HepG2 (cell line): Measurements from ENCODE around the gene INAFM1. TPM values are rescaled to one million over a fixed set of nuclear protein-coding genes. Genes with fewer than 3 reads are reported as not detected.

Experiments
- ATAC-seq: fragments of 200-7000 bp; cut with Tn5 transposase; 3 replicates; pipeline ENCODE4 v1.9.1; 2020; ENCODE audit warnings: mild to moderate bottlenecking, moderate library complexity
- BruUV-seq: library from RNA; stranded (reverse); fragments of 400-500 nt; replicated peaks from 2 replicates; lab custom pipeline; 2021; lab: Mats Ljungman, UMichigan
- CTCF ChIA-PET: fragments of 300-600 bp; formaldehyde crosslinking; extraction: SDS; loops from one replicate; lab custom pipeline; 2021; ENCODE audit warnings: low total read pairs, inconsistent platforms, low intra/inter-chr PET ratio; lab: Yijun Ruan, JAX
- POLR2A ChIA-PET: fragments of 350-600 bp; sonication (Branson Sonifier 250); formaldehyde crosslinking; loops from one replicate; lab custom pipeline; 2020; ENCODE audit warnings: antibody characterized with exemption, inconsistent platforms; lab: Yijun Ruan, JAX
- DNase-seq: peaks from one replicate; pipeline ENCODE4 v3.0.0-alpha.2; 2015; ENCODE audit warnings: low spot score
- FAIRE-seq: peaks from 3 replicates; lab custom pipeline; 2011; peaks lifted over from hg19 to GRCh38; lab: Jason Lieb, UNC
- H2AFZ ChIP-seq: one replicate; pipeline ENCODE4 v1.6.1; 2011; ENCODE audit warnings: low read length, inconsistent platforms
- H3K27ac ChIP-seq: fragments of 300-600 bp; 3 replicates; pipeline ENCODE4 v1.8.0; 2011; ENCODE audit warnings: mixed run types, mild to moderate bottlenecking, mixed read lengths, low read length, inconsistent platforms; ENCODE audit not compliant: insufficient read depth; ENCODE audit errors: extremely low read length
- H3K27me3 ChIP-seq, 2 experiments: fragments of 200-600 bp in 1 of 2; 2 replicates in 1 of 2; 3 replicates in 1 of 2; pipeline versions ENCODE4 v1.6.0 to v1.8.0; 2011; ENCODE audit warnings: low read length in 2 of 2, mild to moderate bottlenecking in 2 of 2, moderate library complexity in 2 of 2, inconsistent platforms in 1 of 2; ENCODE audit not compliant: insufficient read depth in 2 of 2, control insufficient read depth in 1 of 2
- H3K36me3 ChIP-seq, 2 experiments: fragments of 200-600 bp in 1 of 2; replicated peaks in 1 of 2; 2 replicates in 1 of 2; 3 replicates in 1 of 2; pipeline versions ENCODE4 v1.5.1 to v1.8.0; 2011; ENCODE audit warnings: low read length in 2 of 2, inconsistent platforms in 1 of 2; ENCODE audit not compliant: insufficient read depth in 2 of 2, control insufficient read depth in 1 of 2
- H3K4me1 ChIP-seq: 2 replicates; pipeline ENCODE4 v1.5.1; 2012; ENCODE audit warnings: low read length, inconsistent platforms; ENCODE audit not compliant: insufficient read depth
- H3K4me2 ChIP-seq: 2 replicates; pipeline ENCODE4 v1.6.0; 2011; ENCODE audit warnings: low read depth, low read length, inconsistent platforms
- H3K4me3 ChIP-seq, 3 experiments: fragments of 200-600 bp in 1 of 3; sonication (generic), shearing (Covaris generic) in 1 of 3; replicated peaks in 1 of 3; 2 replicates each; pipeline ENCODE4 v1.5.1; 2011 to 2016; ENCODE audit warnings: low read length in 3 of 3, inconsistent platforms in 2 of 3, low read depth in 2 of 3, mild to moderate bottlenecking in 2 of 3, control low read depth in 1 of 3, mixed read lengths in 1 of 3; ENCODE audit not compliant: insufficient read depth in 1 of 3
- H3K79me2 ChIP-seq: one replicate; pipeline ENCODE4 v1.6.1; 2011; ENCODE audit warnings: low read length, inconsistent platforms; ENCODE audit not compliant: insufficient read depth
- H3K9ac ChIP-seq: 2 replicates; pipeline ENCODE4 v1.6.0; 2011; ENCODE audit warnings: mild to moderate bottlenecking, low read depth, low read length, inconsistent platforms; ENCODE audit not compliant: insufficient read depth
- H3K9me3 ChIP-seq: 2 replicates; pipeline ENCODE4 v1.5.1; 2012; ENCODE audit warnings: mild to moderate bottlenecking, low read length
- H4K20me1 ChIP-seq: 2 replicates; pipeline ENCODE4 v1.6.0; 2011; ENCODE audit warnings: inconsistent platforms, mild to moderate bottlenecking, low read length, moderate library complexity; ENCODE audit not compliant: insufficient read depth
- PAWR ChIP-seq: sonication (generic); formaldehyde crosslinking; IDR thresholded peaks from 2 replicates; pipeline ENCODE4 v1.4.0; 2020; ENCODE audit warnings: missing genetic modification reagents, mild to moderate bottlenecking, borderline replicate concordance
- PBX2 ChIP-seq: IDR thresholded peaks from 2 replicates; pipeline ENCODE4 v1.6.1; 2016; ENCODE audit warnings: control low read depth
- PTBP1 ChIP-seq: fragments of 200-400 bp; formaldehyde crosslinking; IDR thresholded peaks from 2 replicates; pipeline ENCODE4 v1.6.1; 2018; ENCODE audit warnings: low read length, low read depth; ENCODE audit not compliant: poor library complexity, severe bottlenecking
- SRSF9 ChIP-seq: fragments of 200-400 bp; formaldehyde crosslinking; IDR thresholded peaks from 2 replicates; pipeline ENCODE4 v1.6.1; 2018; ENCODE audit warnings: borderline replicate concordance, mild to moderate bottlenecking, low read depth, low read length; ENCODE audit not compliant: insufficient read depth, poor library complexity, severe bottlenecking
- STAG1 ChIP-seq: sonication (generic); formaldehyde crosslinking; IDR thresholded peaks from 2 replicates; pipeline ENCODE4 v1.4.0; 2020; ENCODE audit warnings: missing genetic modification reagents
- TMF1 ChIP-seq: sonication (generic); formaldehyde crosslinking; IDR thresholded peaks from 2 replicates; pipeline ENCODE4 v1.8.1; 2022; ENCODE audit warnings: low read depth, missing genetic modification reagents
- ZBTB33 ChIP-seq: sonication (generic); formaldehyde crosslinking; IDR thresholded peaks from 2 replicates; pipeline ENCODE4 v1.4.0; 2020; ENCODE audit warnings: missing genetic modification reagents
- ZNF121 ChIP-seq: sonication (generic); formaldehyde crosslinking; IDR thresholded peaks from 2 replicates; pipeline ENCODE4 v1.5.0; 2020; ENCODE audit warnings: mild to moderate bottlenecking, missing genetic modification reagents
- WGBS: methylation state at CpG from one replicate; pipeline ENCODE4 v1.1.6; 2017; ENCODE audit warnings: low lambda C conversion rate; 5-methylcytosine and 5-hydroxymethylcytosine counted together
- in situ Hi-C: cut with HindIII; loops from 2 replicates; pipeline ENCODE4 v1.10.0; 2017; ENCODE audit warnings: low pct_unique_long_range_greater_than_20kb; ENCODE audit not compliant: extremely low pct_ligation_motif_present
- intact Hi-C: fragments of 100-400 bp; cut with micrococcal nuclease; formaldehyde crosslinking; loops from one replicate; pipeline ENCODE4 v1.10.0; 2022; ENCODE audit not compliant: unreplicated experiment
- polyA plus RNA-seq, 8 experiments: library from polyadenylated mRNA; depleted of rRNA in 3 of 8; stranded (reverse) in 7 of 8; unstranded in 1 of 8; fragments of >200 nt; fragmentation: Illumina TruSeq in 4 of 8; extraction: Trizol in 4 of 8; gene quantifications; 2 replicates each; pipeline versions ENCODE4 v1.2.1 to v1.2.3, GENCODE V29; 2011 to 2016; ENCODE audit warnings: low read depth in 4 of 8, missing spikeins in 1 of 8, mixed read lengths in 1 of 8; ENCODE audit not compliant: insufficient read depth in 1 of 8
- total RNA-seq, 5 experiments: library from RNA; depleted of rRNA; stranded (reverse); fragments of >200 nt; fragmentation: Illumina TruSeq; extraction: Trizol; gene quantifications; 2 replicates each; pipeline ENCODE4 v1.2.3, GENCODE V29; 2016; ENCODE audit warnings: low read depth in 1 of 5

INAFM1 gene
- total and polyA plus RNA-seq, 2 of the 13 experiments (the other 11 are each of a cell fraction or from before 2014, with no cell fraction given) = 0.88 to 1.9 TPM

GRCh38 chr19:47280183-47280797 lies 5.6 kb downstream of the INAFM1 start (continued):
- TF ChIP-seq ZBTB33 = peak; percentile 78; the same call in 1 of the 2 replicates
- TF ChIP-seq PAWR (CRISPR knock-in tag) = no peak
- TF ChIP-seq STAG1 = peak; percentile 35
- 0 out of 2 replicates have a peak, but pooled peaks have one; percentile 79 for TF ChIP-seq ZNF121 (CRISPR knock-in tag)
- TF ChIP-seq PTBP1 = no peak
- no peak for TF ChIP-seq SRSF9

GRCh38 chr19:47283405-47284059 lies 8.8 kb downstream of the INAFM1 start:
- no peak overlapping the region for H2AFZ ChIP-seq
- in situ Hi-C loops (no loop called here), intact Hi-C loops (no loop called here)
- no peak for TF ChIP-seq PBX2 (CRISPR knock-in tag)
- TF ChIP-seq TMF1 (CRISPR knock-in tag) = no peak
- no peak overlapping the region for H3K4me2 ChIP-seq
- ChIA-PET CTCF (interaction anchor here (1.1 to 2.8 kb wide), 3 partner anchors 107 to 144 kb away, joined by 3 to 15 read pairs (median 4); no protein-coding TSS in a partner anchor), POLR2A (no interaction called here)
- H3K27me3 ChIP-seq = no peaks in the 10 kb centered on the region
- FAIRE-seq (no peak), DNase-seq (no peak), ATAC-seq (no peak)
- no peak overlapping the region for H3K4me3 ChIP-seq
- no peak overlapping the region for H3K9ac ChIP-seq
- H3K36me3 ChIP-seq = no peaks in the 10 kb centered on the region
- no TSS peak for BruUV-seq
- no peaks in the 10 kb centered on the region for H3K9me3 ChIP-seq
- no peak overlapping the region for H3K27ac ChIP-seq
- H4K20me1 ChIP-seq = no peaks in the 10 kb centered on the region
- 88% methylated on average over 10 of the region's 10 CpGs for WGBS
- peaks cover 2% of the 10 kb centered on the region for H3K4me1 ChIP-seq
- H3K79me2 ChIP-seq = no peaks in the 10 kb centered on the region
